GM19467 (cell line): Measurements from ENCODE around the gene PTGR3.

ENCODE experiments used
- ATAC-seq: cut with Tn5 transposase; IDR thresholded peaks from one replicate; pipeline ENCODE4 v1.9.1; 2021; ENCODE audit warnings: mild to moderate bottlenecking, moderate library complexity; ENCODE audit not compliant: unreplicated experiment

PTGR3 gene

GRCh38 chr18:75209129-75209950 lies at the start of gene PTGR3:
PTGR3 (minus strand) TSS chr18:75209139; CDS start chr18:75209058, 81 bp downstream.
- peak; percentile 42 for ATAC-seq

GRCh38 chr18:75257605-75258004 lies 48.7 kb upstream of the PTGR3 start:
- ATAC-seq = no peak

- no peak for ATAC-seq
Measured at GRCh38 chr18:75256376-75256775, 47.4 kb upstream of the PTGR3 start.

- ATAC-seq = no peak
Measured at GRCh38 chr18:75255094-75255493, 46.2 kb upstream of the PTGR3 start.

- ATAC-seq = no peak
Measured at GRCh38 chr18:75253784-75254183, 44.8 kb upstream of the PTGR3 start.

- no peak for ATAC-seq
Measured at GRCh38 chr18:75253043-75253442, 44.1 kb upstream of the PTGR3 start.

- ATAC-seq = no peak
Measured at GRCh38 chr18:75252136-75252535, 43.2 kb upstream of the PTGR3 start.

GRCh38 chr18:75251466-75251865 lies 42.5 kb upstream of the PTGR3 start:
- no peak for ATAC-seq

- ATAC-seq = no peak
Measured at GRCh38 chr18:75250471-75250821, 41.5 kb upstream of the PTGR3 start.

- no peak for ATAC-seq
Measured at GRCh38 chr18:75249672-75250470, 40.9 kb upstream of the PTGR3 start.

GRCh38 chr18:75249175-75249518 lies 40.2 kb upstream of the PTGR3 start:
- ATAC-seq = no peak

- ATAC-seq = no peak
Measured at GRCh38 chr18:75248426-75249174, 39.7 kb upstream of the PTGR3 start.

GRCh38 chr18:75247611-75248421 lies 38.9 kb upstream of the PTGR3 start:
- no peak for ATAC-seq

GRCh38 chr18:75246721-75247610 lies 38.0 kb upstream of the PTGR3 start:
- no peak for ATAC-seq

- no peak for ATAC-seq
Measured at GRCh38 chr18:75244351-75245313, 35.7 kb upstream of the PTGR3 start.

- ATAC-seq = no peak
Measured at GRCh38 chr18:75241705-75242104, 32.8 kb upstream of the PTGR3 start.

GRCh38 chr18:75240433-75240832 lies 31.5 kb upstream of the PTGR3 start:
- no peak for ATAC-seq

- ATAC-seq = no peak
Measured at GRCh38 chr18:75238786-75239185, 29.8 kb upstream of the PTGR3 start.

GRCh38 chr18:75238100-75238499 lies 29.2 kb upstream of the PTGR3 start:
- ATAC-seq = no peak
